ENCODE measurements around the gene KCNG2. TPM values are rescaled to one million over a fixed set of nuclear protein-coding genes. Genes with fewer than 3 reads are reported as not detected.
A peak's percentile ranks its signal among the peaks of the same experiment; 100 is the strongest.

Gene KCNG2
- total RNA-seq, 1 experiment from 2014 or later = not detected

DNA sequence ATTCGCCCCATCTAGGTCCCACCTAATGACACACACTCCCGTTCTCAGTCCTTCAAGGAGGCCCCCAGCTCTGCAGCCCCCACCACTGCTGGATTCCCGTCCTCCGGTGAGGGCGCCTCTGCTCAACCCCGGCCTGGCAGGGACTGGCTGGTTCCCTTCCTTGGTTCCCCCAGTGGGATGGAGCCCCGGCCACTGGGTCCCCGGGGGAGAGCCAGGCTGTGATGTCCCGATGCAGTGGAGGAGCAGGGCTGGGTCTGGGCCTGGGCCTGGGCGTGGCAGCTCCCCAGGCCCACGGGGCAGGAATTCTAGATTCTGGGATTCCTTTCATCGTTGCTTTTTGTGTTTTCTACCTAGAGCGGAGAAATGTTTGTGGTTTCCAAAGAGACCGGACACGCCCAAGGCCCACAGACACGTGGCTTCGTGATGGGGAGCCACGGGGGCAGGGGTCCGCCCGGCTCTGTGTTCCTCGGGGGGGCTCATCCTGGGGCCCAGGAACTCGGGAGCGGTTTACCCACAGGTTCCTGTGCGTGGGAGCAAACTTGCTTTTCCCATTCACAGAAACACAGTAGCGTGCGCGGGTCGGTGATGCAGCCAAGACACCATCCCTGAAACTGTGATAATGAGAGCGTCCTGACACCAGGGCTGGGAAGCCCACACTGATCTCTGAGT is 86.7 kb downstream of the KCNG2 start:
- no peaks in the 10 kb centered on the region for H3K4me1 ChIP-seq (ENCODE audit: control insufficient read depth in 1 of 2, insufficient read depth in 2 of 2, low read length in 2 of 2)
- H3K9me3 ChIP-seq (ENCODE audit: control insufficient read depth in 1 of 2, insufficient read depth in 1 of 2, low read depth in 1 of 2, low read length in 2 of 2) = no peaks in the 10 kb centered on the region
- no peak overlapping the region for H3K9ac ChIP-seq (ENCODE audit: low read length)
- CTCF ChIA-PET = no interaction called here
- no peaks in the 10 kb centered on the region for H4K20me1 ChIP-seq (ENCODE audit: insufficient read depth)
- no peaks in the 10 kb centered on the region for H3K79me2 ChIP-seq (ENCODE audit: insufficient read depth, low read length)
- TF ChIP-seq SIN3A (IDR thresholded peaks at IDR 0.05; ENCODE audit: low read depth) = no peak
- TF ChIP-seq TCF7L2 (IDR thresholded peaks at IDR 0.05; ENCODE audit: borderline replicate concordance, extremely low read depth, insufficient read depth, insufficient read length) = no peak
- no peak for TF ChIP-seq JUND (IDR thresholded peaks at IDR 0.05)
- TF ChIP-seq RAD21 (IDR thresholded peaks at IDR 0.05; ENCODE audit: low read depth) = no peak
- TF ChIP-seq EGR1 (IDR thresholded peaks at IDR 0.05; ENCODE audit: low read depth) = no peak
- TF ChIP-seq, protein P1, sequence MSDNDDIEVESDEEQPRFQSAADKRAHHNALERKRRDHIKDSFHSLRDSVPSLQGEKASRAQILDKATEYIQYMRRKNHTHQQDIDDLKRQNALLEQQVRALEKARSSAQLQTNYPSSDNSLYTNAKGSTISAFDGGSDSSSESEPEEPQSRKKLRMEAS (IDR thresholded peaks at IDR 0.05) = no peak
- no peak for TF ChIP-seq EZH2phosphoT487 (IDR thresholded peaks at IDR 0.05; ENCODE audit: borderline replicate concordance)
- H3K27ac ChIP-seq (ENCODE audit: low read depth, low read length) = no peak overlapping the region
- H3K4me2 ChIP-seq (ENCODE audit: low read length) = no peak overlapping the region
- POLR2A ChIA-PET = no interaction called here
- no peaks in the 10 kb centered on the region for H3K36me3 ChIP-seq (ENCODE audit: control insufficient read depth in 1 of 2, insufficient read depth in 2 of 2, low read length in 2 of 2)
- H2AFZ ChIP-seq (ENCODE audit: low read depth, low read length, poor library complexity, severe bottlenecking) = no peak overlapping the region
- H3K9me2 ChIP-seq (ENCODE audit: insufficient read depth) = no peaks in the 10 kb centered on the region
- no TSS peak for BruUV-seq (replicated peaks)
- RAD21 ChIA-PET (ENCODE audit: low non-redundant PET in 1 of 2, low total read pairs in 2 of 2, uncharacterized antibody in 2 of 2, unreplicated experiment in 2 of 2) = no interaction called here
- no peaks in the 10 kb centered on the region for H3K27me3 ChIP-seq (ENCODE audit: insufficient read depth, low read length)
- ATAC-seq = no peak
- DNase-seq (ENCODE audit: low read depth, low spot score) = no peak
- intact Hi-C loops (cut with micrococcal nuclease) = no loop called here
- no peak overlapping the region for H3K4me3 ChIP-seq (replicated peaks in 1 of 2; ENCODE audit: low read depth in 1 of 2, low read length in 2 of 2)

GRCh38 chr18:79884963-79885728 is 87.4 kb downstream of the KCNG2 start:
- Histone ChIP-seq H3K9me3 (ENCODE audit: control insufficient read depth in 1 of 2, insufficient read depth in 1 of 2, low read depth in 1 of 2, low read length in 2 of 2) (no peaks in the 10 kb centered on the region), H3K9me2 (ENCODE audit: insufficient read depth) (no peaks in the 10 kb centered on the region), H3K27ac (ENCODE audit: low read depth, low read length) (no peak overlapping the region), H2AFZ (ENCODE audit: low read depth, low read length, poor library complexity, severe bottlenecking) (no peak overlapping the region), H3K4me3 (replicated peaks in 1 of 2; ENCODE audit: low read depth in 1 of 2, low read length in 2 of 2) (no peak overlapping the region), H3K36me3 (ENCODE audit: control insufficient read depth in 1 of 2, insufficient read depth in 2 of 2, low read length in 2 of 2) (no peaks in the 10 kb centered on the region), H3K27me3 (ENCODE audit: insufficient read depth, low read length) (no peaks in the 10 kb centered on the region), H3K79me2 (ENCODE audit: insufficient read depth, low read length) (no peaks in the 10 kb centered on the region), H3K9ac (ENCODE audit: low read length) (no peak overlapping the region), H3K4me2 (ENCODE audit: low read length) (no peak overlapping the region), H3K4me1 (ENCODE audit: control insufficient read depth in 1 of 2, insufficient read depth in 2 of 2, low read length in 2 of 2) (no peaks in the 10 kb centered on the region), H4K20me1 (ENCODE audit: insufficient read depth) (no peaks in the 10 kb centered on the region)
- ChIA-PET POLR2A (no interaction called here), RAD21 (ENCODE audit: low non-redundant PET in 1 of 2, low total read pairs in 2 of 2, uncharacterized antibody in 2 of 2, unreplicated experiment in 2 of 2) (no interaction called here), CTCF (no interaction called here)
- ATAC-seq = 0 out of 2 replicates have a peak, but pooled peaks have one; percentile 30
- BruUV-seq (replicated peaks) = no TSS peak
- intact Hi-C loops (cut with micrococcal nuclease) = no loop called here
- DNase-seq (ENCODE audit: low read depth, low spot score) = no peak
- 0 out of 6 replicates have a peak, but pooled peaks of 1 of the 3 experiments have one; percentile 6 for TF ChIP-seq CTCF (IDR thresholded peaks at IDR 0.05 in 2 of 3, conservative IDR thresholded peaks at IDR 0.05 in 1 of 3; ENCODE audit: borderline replicate concordance in 1 of 3, insufficient read depth in 1 of 3, low read depth in 2 of 3, low read length in 2 of 3)
- TF ChIP-seq, protein P2, sequence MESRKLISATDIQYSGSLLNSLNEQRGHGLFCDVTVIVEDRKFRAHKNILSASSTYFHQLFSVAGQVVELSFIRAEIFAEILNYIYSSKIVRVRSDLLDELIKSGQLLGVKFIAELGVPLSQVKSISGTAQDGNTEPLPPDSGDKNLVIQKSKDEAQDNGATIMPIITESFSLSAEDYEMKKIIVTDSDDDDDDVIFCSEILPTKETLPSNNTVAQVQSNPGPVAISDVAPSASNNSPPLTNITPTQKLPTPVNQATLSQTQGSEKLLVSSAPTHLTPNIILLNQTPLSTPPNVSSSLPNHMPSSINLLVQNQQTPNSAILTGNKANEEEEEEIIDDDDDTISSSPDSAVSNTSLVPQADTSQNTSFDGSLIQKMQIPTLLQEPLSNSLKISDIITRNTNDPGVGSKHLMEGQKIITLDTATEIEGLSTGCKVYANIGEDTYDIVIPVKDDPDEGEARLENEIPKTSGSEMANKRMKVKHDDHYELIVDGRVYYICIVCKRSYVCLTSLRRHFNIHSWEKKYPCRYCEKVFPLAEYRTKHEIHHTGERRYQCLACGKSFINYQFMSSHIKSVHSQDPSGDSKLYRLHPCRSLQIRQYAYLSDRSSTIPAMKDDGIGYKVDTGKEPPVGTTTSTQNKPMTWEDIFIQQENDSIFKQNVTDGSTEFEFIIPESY (IDR thresholded peaks at IDR 0.05; ENCODE audit: extremely low read depth, insufficient replicate concordance, low read length) = no peak
- TF ChIP-seq CBX3 (IDR thresholded peaks at IDR 0.05; ENCODE audit: low read depth) = no peak
- TF ChIP-seq ZFX (IDR thresholded peaks at IDR 0.05) = no peak
- peak; percentile 39 for TF ChIP-seq RAD21 (IDR thresholded peaks at IDR 0.05; ENCODE audit: low read depth)
- no peak for TF ChIP-seq ZNF274 (IDR thresholded peaks at IDR 0.05; ENCODE audit: low read depth, low read length)
- no peak for TF ChIP-seq EZH2phosphoT487 (IDR thresholded peaks at IDR 0.05; ENCODE audit: borderline replicate concordance)

Measured in HCT116 (cell line).